PFSK-1 (cell line): ENCODE results near the gene PAIP2B.

ENCODE experiments used
- FOXP2 ChIP-seq: optimal IDR thresholded peaks from 2 replicates; pipeline ENCODE3; 2011; ENCODE audit warnings: borderline replicate concordance, control low read depth, inconsistent platforms; ENCODE audit not compliant: insufficient read depth; ENCODE audit errors: extremely low read length, extremely low read depth
- POLR2AphosphoS5 ChIP-seq: IDR thresholded peaks from 2 replicates; pipeline ENCODE4 v1.6.1; 2012; ENCODE audit warnings: low read depth, mild to moderate bottlenecking, control low read depth, low read length, moderate library complexity
- SIN3A ChIP-seq: IDR thresholded peaks from 2 replicates; pipeline ENCODE4 v1.6.1; 2012; ENCODE audit warnings: mild to moderate bottlenecking, low read length, moderate library complexity, borderline replicate concordance; ENCODE audit not compliant: insufficient read depth
- TAF1 ChIP-seq: IDR thresholded peaks from 2 replicates; pipeline ENCODE4 v1.6.1; 2012; ENCODE audit warnings: low read length, control low read depth, borderline replicate concordance; ENCODE audit not compliant: insufficient read depth
- TF ChIP-seq, protein P1 (sequence below), 2 experiments: IDR thresholded peaks; 2 replicates each; pipeline versions ENCODE4 v1.6.1 to v1.8.0; 2011 to 2012; ENCODE audit warnings: low read depth in 2 of 2, low read length in 2 of 2, control low read depth in 1 of 2, inconsistent platforms in 1 of 2, mild to moderate bottlenecking in 1 of 2, moderate library complexity in 1 of 2; ENCODE audit not compliant: insufficient read depth in 1 of 2

DNA sequence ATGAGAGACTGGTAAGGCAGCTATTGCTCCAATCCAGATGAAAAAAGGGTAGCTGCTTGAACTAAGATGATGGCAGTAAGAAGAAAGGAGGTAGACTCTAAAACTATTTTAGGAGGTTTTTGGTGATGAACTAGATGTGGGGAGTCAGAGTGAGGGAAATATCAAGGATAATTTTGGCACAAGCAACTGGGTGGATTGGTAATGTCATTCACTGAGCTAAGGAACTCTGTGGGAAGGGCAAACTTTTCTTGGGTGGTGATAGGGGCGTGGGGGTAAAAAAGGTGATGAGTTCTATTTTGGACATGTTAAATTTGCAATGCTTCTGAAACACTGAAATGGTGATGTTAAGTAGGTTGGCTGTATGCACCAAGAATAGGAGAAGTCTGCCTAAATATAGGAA lies 19.3 kb downstream of the PAIP2B start:
- TF ChIP-seq POLR2AphosphoS5 (no peak), SIN3A (no peak), TAF1 (no peak), FOXP2 (no peak)
- TF ChIP-seq, protein P1, sequence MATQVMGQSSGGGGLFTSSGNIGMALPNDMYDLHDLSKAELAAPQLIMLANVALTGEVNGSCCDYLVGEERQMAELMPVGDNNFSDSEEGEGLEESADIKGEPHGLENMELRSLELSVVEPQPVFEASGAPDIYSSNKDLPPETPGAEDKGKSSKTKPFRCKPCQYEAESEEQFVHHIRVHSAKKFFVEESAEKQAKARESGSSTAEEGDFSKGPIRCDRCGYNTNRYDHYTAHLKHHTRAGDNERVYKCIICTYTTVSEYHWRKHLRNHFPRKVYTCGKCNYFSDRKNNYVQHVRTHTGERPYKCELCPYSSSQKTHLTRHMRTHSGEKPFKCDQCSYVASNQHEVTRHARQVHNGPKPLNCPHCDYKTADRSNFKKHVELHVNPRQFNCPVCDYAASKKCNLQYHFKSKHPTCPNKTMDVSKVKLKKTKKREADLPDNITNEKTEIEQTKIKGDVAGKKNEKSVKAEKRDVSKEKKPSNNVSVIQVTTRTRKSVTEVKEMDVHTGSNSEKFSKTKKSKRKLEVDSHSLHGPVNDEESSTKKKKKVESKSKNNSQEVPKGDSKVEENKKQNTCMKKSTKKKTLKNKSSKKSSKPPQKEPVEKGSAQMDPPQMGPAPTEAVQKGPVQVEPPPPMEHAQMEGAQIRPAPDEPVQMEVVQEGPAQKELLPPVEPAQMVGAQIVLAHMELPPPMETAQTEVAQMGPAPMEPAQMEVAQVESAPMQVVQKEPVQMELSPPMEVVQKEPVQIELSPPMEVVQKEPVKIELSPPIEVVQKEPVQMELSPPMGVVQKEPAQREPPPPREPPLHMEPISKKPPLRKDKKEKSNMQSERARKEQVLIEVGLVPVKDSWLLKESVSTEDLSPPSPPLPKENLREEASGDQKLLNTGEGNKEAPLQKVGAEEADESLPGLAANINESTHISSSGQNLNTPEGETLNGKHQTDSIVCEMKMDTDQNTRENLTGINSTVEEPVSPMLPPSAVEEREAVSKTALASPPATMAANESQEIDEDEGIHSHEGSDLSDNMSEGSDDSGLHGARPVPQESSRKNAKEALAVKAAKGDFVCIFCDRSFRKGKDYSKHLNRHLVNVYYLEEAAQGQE (IDR thresholded peaks at IDR 0.05; ENCODE audit: insufficient read depth in 1 of 2, low read depth in 2 of 2, low read length in 2 of 2), result no peak
